Measurements from ENCODE around the gene CTAG1B. TPM values are rescaled to one million over a fixed set of nuclear protein-coding genes. Genes with fewer than 3 reads are reported as not detected.
"Not testable (repeated sequence)": the region's sequence is repeated elsewhere in the genome, so short reads cannot be mapped to it uniquely, and the experiment has no call there.

The CTAG1B gene
- total RNA-seq, 1 donor from 2014 or later: not detected

DNA sequence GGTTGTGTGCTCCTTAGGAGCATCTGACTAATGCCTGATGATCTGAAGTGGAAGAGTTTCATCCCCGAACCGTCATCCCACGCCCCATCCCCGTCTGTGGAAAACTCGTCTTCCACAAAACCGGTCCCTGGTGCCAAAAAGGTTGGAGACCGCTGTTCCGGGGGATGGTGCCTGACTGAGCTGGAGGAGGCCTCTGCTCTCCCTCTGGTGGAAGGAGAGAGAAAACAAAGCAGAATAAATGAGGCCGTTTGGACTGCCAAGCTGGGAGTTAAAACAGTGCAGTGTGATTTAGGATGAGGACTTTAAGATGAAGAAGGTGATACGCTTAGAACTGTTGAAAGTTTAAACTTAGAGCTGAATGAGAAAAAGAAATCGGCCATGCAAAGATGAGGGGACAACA lies 14.6 kb upstream of the CTAG1B start:
- H3K27ac Mint-ChIP-seq; H3K4me1 Mint-ChIP-seq (ENCODE audit: low read depth); H3K36me3 Mint-ChIP-seq (ENCODE audit: insufficient read depth); H3K4me3 Mint-ChIP-seq (ENCODE audit: low read depth); H3K9me3 Mint-ChIP-seq (ENCODE audit: low read depth); DNase-seq (ENCODE audit: low spot score, unreplicated experiment); H3K27me3 Mint-ChIP-seq: not testable (repeated sequence)

DNA sequence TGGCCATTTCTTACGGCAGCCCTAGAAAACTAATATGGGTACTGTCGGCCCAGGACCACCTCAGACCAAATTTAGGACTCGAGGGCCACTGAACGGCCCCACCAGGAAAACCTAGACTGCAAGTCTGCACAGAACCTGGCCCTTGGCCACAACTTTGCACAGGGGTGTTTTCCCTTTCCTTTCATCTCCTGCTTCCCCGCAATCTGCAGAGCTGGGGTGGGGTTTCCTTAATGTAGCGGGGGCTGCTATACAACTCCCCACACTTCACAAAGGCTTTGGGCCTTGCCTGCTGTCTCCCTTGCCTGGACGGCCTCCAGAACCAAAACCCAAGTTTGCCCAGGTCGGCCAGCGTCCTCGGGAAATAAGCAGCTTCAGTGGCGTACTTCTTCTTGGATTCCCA lies 11.9 kb upstream of the CTAG1B start:
- H3K4me1 Mint-ChIP-seq (ENCODE audit: low read depth); H3K27me3 Mint-ChIP-seq; H3K9me3 Mint-ChIP-seq (ENCODE audit: low read depth); H3K27ac Mint-ChIP-seq; DNase-seq (ENCODE audit: low spot score, unreplicated experiment); H3K36me3 Mint-ChIP-seq (ENCODE audit: insufficient read depth); H3K4me3 Mint-ChIP-seq (ENCODE audit: low read depth): not testable (repeated sequence)

DNA sequence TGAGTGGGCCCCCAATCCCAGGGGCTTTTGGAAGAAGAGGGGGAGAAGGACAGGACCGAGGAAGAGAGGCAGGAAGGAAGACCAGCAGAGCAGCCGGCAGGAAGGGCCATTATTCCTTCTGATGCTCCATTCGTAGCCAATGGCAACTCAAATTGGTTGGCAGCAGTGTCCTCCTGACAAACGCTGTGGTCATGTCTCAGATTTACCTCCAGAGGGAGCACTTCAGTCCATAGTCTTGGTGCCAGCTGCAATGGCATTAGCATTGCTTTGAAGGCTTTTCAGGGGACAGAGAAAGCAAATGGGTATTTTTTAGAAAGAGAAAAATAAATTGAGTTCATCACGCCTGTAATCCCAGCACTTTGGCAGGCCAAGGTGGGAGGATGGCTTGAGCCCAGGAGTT lies 9.9 kb upstream of the CTAG1B start:
- not testable (repeated sequence) for DNase-seq (ENCODE audit: low spot score, unreplicated experiment); H3K27me3 Mint-ChIP-seq; H3K4me1 Mint-ChIP-seq (ENCODE audit: low read depth); H3K36me3 Mint-ChIP-seq (ENCODE audit: insufficient read depth); H3K4me3 Mint-ChIP-seq (ENCODE audit: low read depth); H3K9me3 Mint-ChIP-seq (ENCODE audit: low read depth); H3K27ac Mint-ChIP-seq

DNA sequence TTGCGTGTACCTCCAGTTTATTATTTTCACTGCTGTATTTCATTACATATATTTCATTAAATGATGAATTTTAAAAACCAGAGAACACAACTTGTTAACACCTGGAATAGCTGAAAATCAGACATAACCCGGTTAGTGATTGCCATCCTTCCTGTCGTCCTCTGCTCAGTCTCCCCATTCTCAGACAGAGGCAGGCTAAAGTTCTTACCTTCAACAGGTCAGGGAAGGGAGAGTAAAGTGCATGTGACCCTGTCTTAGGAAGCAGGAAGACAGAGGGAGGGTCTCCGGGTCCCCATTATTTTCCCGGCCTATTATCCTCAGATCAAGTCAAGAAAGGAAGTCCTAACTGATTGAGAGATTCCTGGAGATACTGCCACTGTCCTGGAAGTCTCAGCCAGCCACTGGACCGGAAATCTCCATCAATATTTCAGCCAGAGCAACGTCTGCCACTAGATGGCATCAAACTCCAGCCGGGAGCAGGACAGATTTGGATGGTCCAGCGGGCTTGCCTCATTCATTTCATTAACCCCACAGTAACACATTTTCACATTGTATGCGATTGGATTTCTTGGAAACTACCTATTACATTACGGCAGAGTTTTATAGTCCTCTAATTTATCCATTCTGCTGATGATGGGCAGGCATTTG lies 1.8 kb upstream of the CTAG1B start:
- not testable (repeated sequence) for DNase-seq (ENCODE audit: low spot score, unreplicated experiment); H3K27me3 Mint-ChIP-seq; H3K9me3 Mint-ChIP-seq (ENCODE audit: low read depth); H3K27ac Mint-ChIP-seq; H3K4me1 Mint-ChIP-seq (ENCODE audit: low read depth); H3K36me3 Mint-ChIP-seq (ENCODE audit: insufficient read depth); H3K4me3 Mint-ChIP-seq (ENCODE audit: low read depth)

DNA sequence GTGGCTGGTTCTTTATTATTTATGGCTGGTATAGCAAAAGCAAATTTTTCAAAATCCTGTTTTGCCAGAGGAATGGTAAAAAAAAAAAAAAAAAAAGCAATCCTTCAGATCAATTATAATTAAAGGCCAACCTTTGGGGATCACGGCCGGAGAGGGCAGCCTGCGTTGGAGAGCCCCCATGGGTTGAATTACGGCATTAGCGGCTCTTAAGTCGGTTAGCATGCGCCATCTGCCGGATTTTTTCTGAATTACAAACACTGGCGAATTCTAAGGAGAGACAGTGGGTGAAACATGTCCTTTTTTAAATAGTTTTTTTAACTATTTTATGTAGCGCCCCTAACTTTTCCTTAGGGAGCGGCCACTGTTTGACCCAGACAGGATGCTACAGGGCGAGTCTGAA lies 5.5 kb downstream of the CTAG1B start:
- not testable (repeated sequence) for H3K27me3 Mint-ChIP-seq; H3K27ac Mint-ChIP-seq; H3K4me3 Mint-ChIP-seq (ENCODE audit: low read depth); H3K4me1 Mint-ChIP-seq (ENCODE audit: low read depth); H3K9me3 Mint-ChIP-seq (ENCODE audit: low read depth); DNase-seq (ENCODE audit: low spot score, unreplicated experiment); H3K36me3 Mint-ChIP-seq (ENCODE audit: insufficient read depth)

DNA sequence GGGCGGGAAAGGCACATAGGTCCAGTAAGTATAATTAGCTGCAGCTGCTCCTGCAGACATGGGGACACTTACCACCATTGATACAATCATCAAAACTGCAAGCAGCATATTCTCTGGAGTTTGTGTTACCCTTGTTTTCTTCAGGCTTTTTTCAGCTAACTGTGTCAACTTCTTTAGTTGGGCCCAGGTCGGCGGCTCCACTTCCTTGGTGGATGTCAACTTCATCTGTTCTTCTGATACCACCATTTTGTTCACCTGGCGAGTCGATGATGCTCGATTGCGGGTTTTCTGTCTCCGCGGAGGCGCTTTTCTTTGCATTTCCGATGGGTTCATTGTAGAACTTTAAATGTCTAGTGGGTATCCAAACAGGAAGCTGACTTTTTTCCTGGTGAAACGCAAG lies 7.9 kb downstream of the CTAG1B start:
- not testable (repeated sequence) for DNase-seq (ENCODE audit: low spot score, unreplicated experiment); H3K4me1 Mint-ChIP-seq (ENCODE audit: low read depth); H3K36me3 Mint-ChIP-seq (ENCODE audit: insufficient read depth); H3K27me3 Mint-ChIP-seq; H3K27ac Mint-ChIP-seq; H3K9me3 Mint-ChIP-seq (ENCODE audit: low read depth); H3K4me3 Mint-ChIP-seq (ENCODE audit: low read depth)

DNA sequence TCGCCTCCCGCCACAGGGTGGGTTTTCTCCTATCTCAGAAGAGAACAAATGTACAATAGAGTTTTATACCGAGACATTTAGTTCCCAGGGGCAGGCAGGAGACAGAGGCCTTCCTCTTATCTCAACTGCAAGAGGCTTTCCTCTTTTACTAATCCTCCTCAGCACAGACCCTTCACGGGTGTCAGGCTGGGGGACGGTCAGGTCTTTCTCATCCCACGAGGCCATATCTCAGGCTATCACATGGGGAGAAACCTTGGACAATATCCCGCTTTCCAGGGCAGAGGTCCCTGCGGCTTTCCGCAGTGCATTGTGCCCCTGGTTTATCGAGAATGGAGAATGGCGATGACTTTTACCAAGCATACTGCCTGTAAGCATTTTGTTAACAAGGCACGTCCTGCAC lies 10.3 kb downstream of the CTAG1B start:
- H3K27ac Mint-ChIP-seq; H3K4me3 Mint-ChIP-seq (ENCODE audit: low read depth); H3K4me1 Mint-ChIP-seq (ENCODE audit: low read depth); H3K36me3 Mint-ChIP-seq (ENCODE audit: insufficient read depth); H3K27me3 Mint-ChIP-seq; DNase-seq (ENCODE audit: low spot score, unreplicated experiment): not testable (repeated sequence)
- H3K9me3 Mint-ChIP-seq (ENCODE audit: low read depth): peaks cover 18% of the 10 kb centered on the region

DNA sequence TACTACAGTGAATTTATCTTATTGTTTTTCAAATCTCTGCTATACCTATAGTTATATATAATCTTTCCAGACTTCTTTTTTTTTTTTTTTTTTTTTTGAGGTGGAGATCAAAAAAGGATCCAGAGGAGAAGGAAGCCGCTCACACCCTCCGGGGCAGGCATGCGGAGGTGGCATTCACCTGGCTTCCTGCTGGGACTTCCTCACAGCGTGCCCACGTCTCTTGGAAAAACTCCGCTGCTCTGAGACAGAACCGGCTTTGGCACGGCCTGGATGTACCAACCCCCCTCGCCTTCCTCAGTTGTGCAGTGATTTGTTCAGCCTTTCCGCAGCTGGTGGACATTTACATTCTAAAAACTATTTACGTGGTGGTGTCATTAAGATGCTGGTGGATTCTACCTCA lies 11.1 kb downstream of the CTAG1B start:
- not testable (repeated sequence) for H3K27ac Mint-ChIP-seq; DNase-seq (ENCODE audit: low spot score, unreplicated experiment); H3K36me3 Mint-ChIP-seq (ENCODE audit: insufficient read depth); H3K27me3 Mint-ChIP-seq; H3K4me3 Mint-ChIP-seq (ENCODE audit: low read depth); H3K4me1 Mint-ChIP-seq (ENCODE audit: low read depth)
- peaks cover 18% of the 10 kb centered on the region for H3K9me3 Mint-ChIP-seq (ENCODE audit: low read depth)

DNA sequence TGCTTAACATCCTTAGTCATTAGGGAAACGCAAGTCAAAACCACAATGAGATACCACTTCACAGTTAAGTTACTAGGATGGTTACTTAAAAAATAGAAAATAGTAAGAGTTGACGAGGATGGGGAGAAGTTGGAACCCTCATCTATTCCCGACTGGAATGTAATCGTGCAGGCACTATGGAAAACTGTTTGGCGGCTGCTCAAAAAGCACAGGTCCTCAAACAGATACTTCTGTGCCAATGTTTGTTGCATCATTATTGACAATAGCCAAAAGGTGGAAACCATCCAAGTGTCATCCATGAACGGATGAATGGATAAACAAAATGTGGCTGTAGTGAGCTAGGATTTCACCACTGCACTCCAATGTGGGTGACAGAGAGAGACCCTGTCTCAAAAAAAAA lies 11.7 kb downstream of the CTAG1B start:
- DNase-seq (ENCODE audit: low spot score, unreplicated experiment): no peak
- Mint-ChIP-seq H3K4me1 (ENCODE audit: low read depth) (peaks cover 2% of the 10 kb centered on the region), H3K36me3 (ENCODE audit: insufficient read depth) (no peaks in the 10 kb centered on the region), H3K4me3 (ENCODE audit: low read depth) (no peak overlapping the region), H3K27me3 (no peaks in the 10 kb centered on the region), H3K27ac (no peak overlapping the region), H3K9me3 (ENCODE audit: low read depth) (peaks cover 14% of the 10 kb centered on the region)
- TF ChIP-seq, protein P1, sequence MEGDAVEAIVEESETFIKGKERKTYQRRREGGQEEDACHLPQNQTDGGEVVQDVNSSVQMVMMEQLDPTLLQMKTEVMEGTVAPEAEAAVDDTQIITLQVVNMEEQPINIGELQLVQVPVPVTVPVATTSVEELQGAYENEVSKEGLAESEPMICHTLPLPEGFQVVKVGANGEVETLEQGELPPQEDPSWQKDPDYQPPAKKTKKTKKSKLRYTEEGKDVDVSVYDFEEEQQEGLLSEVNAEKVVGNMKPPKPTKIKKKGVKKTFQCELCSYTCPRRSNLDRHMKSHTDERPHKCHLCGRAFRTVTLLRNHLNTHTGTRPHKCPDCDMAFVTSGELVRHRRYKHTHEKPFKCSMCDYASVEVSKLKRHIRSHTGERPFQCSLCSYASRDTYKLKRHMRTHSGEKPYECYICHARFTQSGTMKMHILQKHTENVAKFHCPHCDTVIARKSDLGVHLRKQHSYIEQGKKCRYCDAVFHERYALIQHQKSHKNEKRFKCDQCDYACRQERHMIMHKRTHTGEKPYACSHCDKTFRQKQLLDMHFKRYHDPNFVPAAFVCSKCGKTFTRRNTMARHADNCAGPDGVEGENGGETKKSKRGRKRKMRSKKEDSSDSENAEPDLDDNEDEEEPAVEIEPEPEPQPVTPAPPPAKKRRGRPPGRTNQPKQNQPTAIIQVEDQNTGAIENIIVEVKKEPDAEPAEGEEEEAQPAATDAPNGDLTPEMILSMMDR (IDR thresholded peaks at IDR 0.05; ENCODE audit: unreplicated experiment): no peak
